Mammary epithelial cell (primary cell): Measurements from ENCODE around the gene ATL2.

Experiments
- EZH2 ChIP-seq: IDR thresholded peaks from 2 replicates; pipeline ENCODE4 v1.6.1; 2012; ENCODE audit warnings: low read length, inconsistent platforms, borderline replicate concordance
- TF ChIP-seq, protein P1 (sequence below), 2 donors: IDR thresholded peaks in 1 of 2; conservative IDR thresholded peaks in 1 of 2; 2 replicates each; pipeline ENCODE4 v1.5.1; 2011 to 2012; ENCODE audit warnings: inconsistent platforms in 2 of 2, low read length in 2 of 2, mild to moderate bottlenecking in 2 of 2, control low read depth in 1 of 2, low read depth in 1 of 2; ENCODE audit not compliant: insufficient read depth in 1 of 2; ENCODE audit errors: extremely low read depth in 1 of 2

DNA sequence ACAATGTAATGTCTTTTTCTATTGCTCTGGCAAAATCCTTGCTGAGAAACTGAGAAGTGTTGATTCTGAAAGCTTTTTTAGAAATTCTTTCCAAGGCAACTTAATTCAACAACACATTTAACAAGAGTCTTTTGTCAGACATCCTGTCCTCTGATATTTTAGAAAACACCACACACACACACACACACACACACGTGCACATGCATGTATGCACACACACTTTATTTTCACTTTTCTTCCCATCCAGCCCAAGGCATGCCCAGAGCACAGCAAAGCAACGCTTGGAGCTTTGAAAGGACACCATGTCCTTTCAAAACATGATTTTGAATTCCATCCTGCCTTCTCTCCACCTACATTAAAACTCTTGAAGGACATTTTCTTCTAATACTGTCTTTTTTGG lies 116.1 kb downstream of the ATL2 start:
- TF ChIP-seq, protein P1, sequence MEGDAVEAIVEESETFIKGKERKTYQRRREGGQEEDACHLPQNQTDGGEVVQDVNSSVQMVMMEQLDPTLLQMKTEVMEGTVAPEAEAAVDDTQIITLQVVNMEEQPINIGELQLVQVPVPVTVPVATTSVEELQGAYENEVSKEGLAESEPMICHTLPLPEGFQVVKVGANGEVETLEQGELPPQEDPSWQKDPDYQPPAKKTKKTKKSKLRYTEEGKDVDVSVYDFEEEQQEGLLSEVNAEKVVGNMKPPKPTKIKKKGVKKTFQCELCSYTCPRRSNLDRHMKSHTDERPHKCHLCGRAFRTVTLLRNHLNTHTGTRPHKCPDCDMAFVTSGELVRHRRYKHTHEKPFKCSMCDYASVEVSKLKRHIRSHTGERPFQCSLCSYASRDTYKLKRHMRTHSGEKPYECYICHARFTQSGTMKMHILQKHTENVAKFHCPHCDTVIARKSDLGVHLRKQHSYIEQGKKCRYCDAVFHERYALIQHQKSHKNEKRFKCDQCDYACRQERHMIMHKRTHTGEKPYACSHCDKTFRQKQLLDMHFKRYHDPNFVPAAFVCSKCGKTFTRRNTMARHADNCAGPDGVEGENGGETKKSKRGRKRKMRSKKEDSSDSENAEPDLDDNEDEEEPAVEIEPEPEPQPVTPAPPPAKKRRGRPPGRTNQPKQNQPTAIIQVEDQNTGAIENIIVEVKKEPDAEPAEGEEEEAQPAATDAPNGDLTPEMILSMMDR (conservative IDR thresholded peaks at IDR 0.05 in 1 of 2, IDR thresholded peaks at IDR 0.05 in 1 of 2; ENCODE audit: extremely low read depth in 1 of 2, insufficient read depth in 1 of 2, low read depth in 1 of 2, low read length in 2 of 2) = no peak
- TF ChIP-seq EZH2 = no peak
